Epithelial cell of prostate (primary cell): ENCODE results near the gene BCAS3.
"Not testable (repeated sequence)": the region's sequence is repeated elsewhere in the genome, so short reads cannot be mapped to it uniquely, and the experiment has no call there.

Source experiments
- DNase-seq: peaks from one replicate; pipeline ENCODE4 v3.0.0-alpha.2; 2011; ENCODE audit warnings: low read depth, low spot score
- H3K27ac ChIP-seq: fragments of 450-650 bp; 2 replicates; pipeline ENCODE4 v1.5.1; 2017; ENCODE audit warnings: mild to moderate bottlenecking

Gene BCAS3

DNA sequence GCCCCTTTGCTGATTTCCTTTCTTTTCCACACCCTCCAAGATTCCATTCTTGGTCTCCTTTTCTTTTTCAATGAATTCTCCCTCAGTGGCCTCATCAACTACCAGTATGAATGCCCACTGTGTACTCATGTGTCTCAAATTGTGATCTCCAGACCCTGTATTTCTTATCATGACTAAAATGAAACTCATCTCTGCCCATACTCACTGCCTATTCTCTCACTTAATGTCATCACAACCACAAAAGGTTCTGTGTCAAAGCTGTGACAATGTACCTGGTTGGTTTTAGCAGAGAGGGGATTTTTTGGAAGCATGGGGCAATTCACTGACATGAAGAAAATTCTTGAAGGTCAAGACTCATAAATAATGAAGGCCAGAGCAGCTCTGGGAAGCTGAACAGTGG lies 763.0 kb downstream of the BCAS3 start:
- DNase-seq: no peak

DNA sequence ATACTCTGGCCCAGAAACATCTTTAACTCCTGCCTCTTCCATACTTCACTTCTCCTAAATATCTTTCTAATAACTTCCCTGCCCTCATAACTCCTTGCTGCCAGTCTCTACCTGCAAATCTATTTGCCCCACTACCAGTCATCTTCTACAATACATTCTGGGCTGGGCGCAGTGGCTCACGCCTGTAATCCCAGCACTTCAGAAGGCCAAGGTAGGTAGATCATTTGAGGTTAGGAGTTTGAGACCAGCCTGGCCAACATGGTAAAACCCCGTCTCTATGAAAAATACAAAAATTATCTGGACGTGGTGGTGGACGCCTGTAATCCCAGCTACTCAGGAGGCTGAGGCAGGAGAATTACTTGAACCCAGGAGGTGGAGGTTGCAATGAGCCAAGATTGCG lies 763.9 kb downstream of the BCAS3 start:
- DNase-seq, H3K27ac ChIP-seq: not testable (repeated sequence)

More for the DNA sequence above, 763.0 kb downstream of the BCAS3 start:
- H3K27ac ChIP-seq: no peak overlapping the region

DNA sequence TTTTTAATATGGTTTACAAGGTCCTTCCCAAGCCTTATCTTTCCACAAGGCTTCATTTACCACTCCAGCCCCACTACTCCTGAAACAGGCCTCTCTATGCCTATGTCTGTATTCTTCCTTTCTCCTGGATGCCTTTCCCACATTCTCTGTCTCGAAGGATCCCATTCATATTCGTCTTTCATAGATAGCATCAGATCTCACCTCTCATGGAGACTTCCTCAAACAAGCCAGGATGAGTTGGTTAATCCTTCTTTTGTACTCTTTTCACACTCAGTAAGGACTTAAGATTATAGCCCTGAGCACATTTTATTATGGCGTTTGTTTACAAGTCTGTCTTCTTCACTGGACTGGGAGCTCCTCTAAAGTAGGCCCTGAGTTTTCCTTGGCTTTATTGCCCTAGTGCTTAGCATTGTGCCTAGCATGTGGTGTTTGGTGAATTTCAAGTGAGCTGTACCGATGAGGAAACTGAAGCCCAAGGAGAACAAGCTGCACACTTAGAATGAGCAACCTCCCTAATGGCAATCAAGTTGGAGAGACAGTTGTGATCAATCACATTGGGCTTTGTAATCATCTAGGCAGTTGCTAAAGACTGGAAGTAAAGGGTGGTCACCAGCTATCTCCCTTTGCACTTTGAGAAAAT lies 764.6 kb downstream of the BCAS3 start:
- DNase-seq: no peak
- H3K27ac ChIP-seq: no peak overlapping the region
